NCI-H2081 treated with DMSO at 0.1 percent for 48 hours (cell line): ENCODE measurements around the gene SERPINI2.

Experiments
- DNase-seq: peaks from one replicate; lab custom pipeline; 2025; lab: John Stamatoyannopoulos, UW

Gene SERPINI2, protein sequence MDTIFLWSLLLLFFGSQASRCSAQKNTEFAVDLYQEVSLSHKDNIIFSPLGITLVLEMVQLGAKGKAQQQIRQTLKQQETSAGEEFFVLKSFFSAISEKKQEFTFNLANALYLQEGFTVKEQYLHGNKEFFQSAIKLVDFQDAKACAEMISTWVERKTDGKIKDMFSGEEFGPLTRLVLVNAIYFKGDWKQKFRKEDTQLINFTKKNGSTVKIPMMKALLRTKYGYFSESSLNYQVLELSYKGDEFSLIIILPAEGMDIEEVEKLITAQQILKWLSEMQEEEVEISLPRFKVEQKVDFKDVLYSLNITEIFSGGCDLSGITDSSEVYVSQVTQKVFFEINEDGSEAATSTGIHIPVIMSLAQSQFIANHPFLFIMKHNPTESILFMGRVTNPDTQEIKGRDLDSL

DNA sequence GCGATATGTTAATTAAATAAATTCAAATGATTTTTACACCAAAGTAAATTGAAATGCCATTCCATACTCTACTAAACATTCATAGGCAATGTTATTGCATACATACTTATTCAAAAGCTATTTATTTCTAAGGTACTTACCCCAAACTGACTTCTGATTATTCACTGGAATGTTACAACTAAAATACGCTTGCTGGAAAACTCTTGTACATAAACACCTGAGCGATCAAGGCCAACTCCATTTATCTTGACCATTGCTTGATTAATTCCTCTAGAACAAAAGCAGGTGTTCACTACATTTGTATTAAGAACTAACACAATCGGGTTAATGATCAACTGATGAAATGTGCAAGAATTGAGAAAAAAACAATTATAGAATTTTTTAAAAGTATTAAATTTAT lies at the start of gene SERPINI2:
Gene SERPINI2, minus strand, starts transcription at position 180 of the 400 bp plus-strand sequence. CDS start 2,208 bp downstream, outside the sequence.
- DNase-seq = no peak

- DNase-seq = no peak
Observed at GRCh38 chr3:167521006-167521355, 47.1 kb upstream of the SERPINI2 start.

GRCh38 chr3:167520266-167521005 lies 46.6 kb upstream of the SERPINI2 start:
- no peak for DNase-seq

- no peak for DNase-seq
Observed at GRCh38 chr3:167507954-167508353, 34.1 kb upstream of the SERPINI2 start.

GRCh38 chr3:167502401-167502800 lies 28.6 kb upstream of the SERPINI2 start:
- no peak for DNase-seq

- no peak for DNase-seq
Observed at GRCh38 chr3:167501941-167502340, 28.1 kb upstream of the SERPINI2 start.

- DNase-seq = no peak
Observed at GRCh38 chr3:167497903-167498302, 24.1 kb upstream of the SERPINI2 start.

DNA sequence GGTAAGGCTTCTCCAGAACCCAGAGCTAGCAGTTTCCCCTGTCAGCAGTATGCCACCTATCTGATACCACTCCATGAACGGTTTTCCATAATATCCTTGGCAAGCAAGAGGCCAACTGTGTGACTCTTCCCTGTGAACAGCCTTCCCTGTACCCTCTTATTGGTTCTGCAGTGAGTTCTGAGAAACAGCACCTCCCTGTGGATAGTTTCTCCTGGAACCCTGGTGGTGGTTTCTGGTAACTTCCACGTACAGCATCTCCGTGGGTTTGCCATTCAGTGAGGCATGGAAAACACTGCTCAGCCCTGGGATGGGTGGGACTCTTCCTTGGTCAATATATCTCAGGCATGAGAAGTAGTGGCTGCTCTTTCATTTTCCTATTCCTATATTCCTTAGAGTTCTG lies 19.4 kb upstream of the SERPINI2 start:
- DNase-seq = no peak

- no peak for DNase-seq
Observed at GRCh38 chr3:167491621-167492020, 17.8 kb upstream of the SERPINI2 start.

GRCh38 chr3:167489571-167489970 lies 15.7 kb upstream of the SERPINI2 start:
- no peak for DNase-seq

DNA sequence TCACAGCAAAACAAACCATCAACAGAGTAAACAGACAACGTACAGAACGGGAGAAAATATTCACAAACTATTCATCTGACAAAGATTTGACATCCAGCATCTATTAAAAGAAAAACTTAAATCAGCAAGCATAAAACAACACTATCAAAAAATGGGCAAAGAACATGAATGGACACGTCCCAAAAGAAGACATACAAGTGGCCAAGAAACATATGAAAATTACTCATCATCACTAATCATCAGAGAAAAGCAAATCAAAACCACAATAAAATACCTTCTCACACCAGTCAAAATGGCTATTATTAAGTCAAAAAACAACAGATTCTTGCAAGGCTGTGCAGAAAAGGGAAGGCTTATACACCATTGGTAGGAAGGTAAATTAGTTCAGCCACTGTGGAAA lies 13.7 kb upstream of the SERPINI2 start:
- DNase-seq = no peak

DNA sequence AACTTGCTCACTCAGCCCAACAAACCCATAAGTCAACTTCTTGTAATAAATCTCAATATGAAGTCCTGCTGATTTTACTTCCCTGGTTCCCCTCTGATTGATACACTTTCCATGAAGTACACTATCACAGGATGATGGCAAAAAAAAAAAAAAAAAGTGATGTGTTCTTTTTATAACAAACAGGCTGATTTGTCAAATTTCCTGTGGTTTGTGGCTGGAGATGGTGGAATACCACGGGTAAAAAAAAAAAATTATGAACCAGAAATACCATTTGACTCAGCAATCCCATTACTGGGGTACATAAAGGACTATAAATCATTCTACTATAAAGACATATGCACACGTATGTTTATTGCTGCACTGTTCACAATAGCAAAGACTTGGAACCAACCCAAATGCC lies 10.7 kb upstream of the SERPINI2 start:
- no peak for DNase-seq

DNA sequence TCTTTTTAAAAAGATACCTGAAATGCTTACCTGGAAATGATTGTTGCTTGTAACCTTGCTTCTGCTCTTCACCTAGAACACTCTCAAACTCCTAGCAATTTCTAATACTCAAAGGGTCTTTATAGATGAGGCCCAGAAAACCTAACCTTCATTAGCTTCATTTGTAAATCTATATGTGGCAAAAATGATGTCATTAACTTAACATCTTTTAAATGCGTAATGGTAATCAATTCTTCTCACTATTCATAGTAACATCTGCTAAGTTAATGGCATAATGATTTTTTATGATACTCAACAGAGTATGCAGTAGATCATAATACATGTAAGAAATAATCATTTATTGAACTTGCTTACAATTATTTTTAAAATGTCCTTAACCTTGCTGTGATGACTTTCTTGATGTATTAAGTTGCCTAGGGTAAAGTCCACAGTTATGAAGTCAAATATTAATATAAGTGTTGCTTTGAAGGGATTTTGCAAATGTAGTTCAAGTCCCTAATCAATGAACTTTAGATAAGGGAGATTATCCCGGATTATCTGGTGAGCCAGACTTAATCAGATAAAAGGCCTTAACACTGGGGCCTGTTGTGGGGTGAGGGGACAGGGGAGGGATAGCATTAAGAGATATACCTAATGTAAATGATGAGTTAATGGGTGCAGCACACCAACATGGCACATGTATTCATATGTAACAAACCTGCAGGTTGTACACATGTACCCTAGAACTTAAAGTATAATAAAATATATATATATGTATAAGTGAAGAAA lies 10.1 kb upstream of the SERPINI2 start:
- no peak for DNase-seq

DNA sequence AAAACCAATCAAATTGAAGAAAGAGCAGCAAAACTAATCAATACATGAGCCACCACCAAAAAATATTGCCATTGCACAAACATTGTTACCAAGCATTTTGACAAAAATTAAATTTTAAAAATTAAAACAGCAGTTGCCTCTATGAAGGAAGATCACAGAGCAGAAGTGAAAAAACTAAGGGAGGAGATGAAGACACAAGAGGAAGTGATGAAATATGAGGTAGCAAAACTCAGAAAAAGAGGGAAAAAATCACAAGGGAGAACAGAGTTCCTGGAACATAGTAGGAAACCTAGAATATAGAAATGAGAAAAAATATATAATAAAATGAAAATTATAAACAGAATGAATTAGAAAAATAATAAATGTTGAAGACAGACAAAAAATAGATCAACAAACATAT lies 7.3 kb upstream of the SERPINI2 start:
- DNase-seq = no peak

DNA sequence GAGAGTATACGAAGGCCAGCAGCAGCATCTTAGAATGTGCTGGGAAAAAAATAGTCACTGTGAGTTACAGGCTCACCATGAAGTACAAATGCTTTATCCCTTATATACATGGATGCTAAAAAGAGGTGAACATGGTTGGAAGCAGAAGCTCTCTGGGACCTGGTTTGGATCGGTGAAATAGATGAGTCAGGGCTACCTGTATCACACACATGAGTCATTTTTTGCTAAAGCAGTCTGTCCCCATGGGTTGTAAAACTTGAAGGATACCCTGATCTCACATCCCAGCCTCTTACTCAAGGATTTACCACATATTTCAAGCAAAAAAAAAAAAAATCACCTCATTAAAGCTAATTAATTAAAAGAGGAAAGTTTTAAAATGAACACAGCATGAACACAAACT lies 6.9 kb upstream of the SERPINI2 start:
- DNase-seq = no peak

DNA sequence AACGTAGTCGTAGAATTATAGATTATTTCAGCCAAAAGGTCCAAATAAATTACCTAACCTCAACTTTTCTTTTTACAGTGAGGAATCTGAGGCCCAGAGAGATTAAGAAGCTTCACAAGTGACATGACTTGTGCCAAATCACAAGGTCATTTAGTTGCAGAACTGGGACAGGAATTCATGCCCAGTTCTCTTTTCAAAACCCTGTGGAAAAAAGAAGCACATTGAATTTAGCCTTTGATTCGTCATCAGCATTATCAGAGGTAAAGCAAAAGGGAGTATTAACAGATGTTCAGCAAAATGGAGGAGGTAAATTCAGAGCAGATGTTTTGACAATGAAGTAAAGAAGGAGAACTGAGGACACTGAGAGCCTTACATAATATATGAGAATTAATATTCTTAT lies 4.5 kb downstream of the SERPINI2 start:
- DNase-seq = no peak

GRCh38 chr3:167467848-167468611 lies 5.8 kb downstream of the SERPINI2 start:
- DNase-seq = no peak

DNA sequence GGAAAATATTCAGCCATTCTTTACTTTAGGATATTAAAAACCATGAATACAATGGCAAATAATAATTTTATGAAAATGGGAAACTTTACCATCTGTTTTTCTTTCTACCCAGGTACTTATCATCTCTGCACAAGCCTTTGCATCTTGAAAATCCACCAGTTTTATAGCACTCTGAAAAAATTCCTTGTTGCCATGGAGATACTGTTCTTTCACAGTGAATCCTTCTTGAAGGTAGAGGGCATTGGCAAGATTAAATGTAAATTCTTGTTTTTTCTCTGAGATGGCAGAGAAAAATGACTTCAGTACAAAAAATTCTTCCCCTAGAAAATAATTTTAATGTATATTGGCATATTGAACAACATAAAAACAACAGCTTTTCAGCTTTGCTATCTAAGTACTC lies 6.9 kb downstream of the SERPINI2 start:
- DNase-seq = no peak

DNA sequence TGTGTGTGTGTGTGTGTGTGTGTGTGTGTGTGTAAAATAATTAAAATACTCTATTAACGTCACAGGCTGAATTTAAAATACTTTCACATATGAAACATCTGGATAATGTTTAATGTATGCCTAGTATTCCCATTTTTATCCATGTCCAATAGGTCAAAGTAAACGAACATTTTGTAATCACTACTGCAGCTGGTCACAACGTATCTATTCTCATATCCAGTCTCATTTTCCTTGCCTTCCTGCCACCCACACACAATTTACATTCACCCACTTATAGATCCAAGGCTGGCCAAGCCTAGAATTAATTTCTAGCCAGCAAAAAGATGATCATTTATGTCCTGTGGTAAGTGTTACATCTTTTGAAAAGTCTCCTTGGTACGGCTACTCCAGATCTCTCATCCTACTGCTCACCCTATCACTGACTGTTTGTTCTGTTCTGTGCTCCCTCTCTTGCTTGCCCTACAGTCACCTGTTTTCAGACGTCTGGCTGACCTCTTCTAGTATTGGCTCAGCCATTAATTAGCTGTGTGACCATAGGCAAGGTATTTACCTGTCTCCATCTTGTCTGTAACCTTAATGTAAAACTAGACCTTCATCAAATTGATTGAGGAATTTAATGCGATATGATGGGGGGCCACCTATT lies 17.6 kb downstream of the SERPINI2 start:
- DNase-seq = no peak

GRCh38 chr3:167453815-167454214 lies 20.0 kb downstream of the SERPINI2 start:
- DNase-seq = no peak

GRCh38 chr3:167451282-167451681 lies 22.6 kb downstream of the SERPINI2 start:
- DNase-seq = no peak
